Measurements from ENCODE around the gene FUT6.
"Not testable (repeated sequence)": the region's sequence is repeated elsewhere in the genome, so short reads cannot be mapped to it uniquely, and the experiment has no call there.

The FUT6 gene

GRCh38 chr19:5839065-5840017, at the start of gene FUT6:
FUT6 (minus strand) TSS chr19:5839702; CDS start chr19:5832567, 7,135 bp downstream.
- ATAC-seq (no peak), DNase-seq (no peak)
- H3K4me3 Mint-ChIP-seq, result no peak within 1 kb of the TSS
- no peaks in the 10 kb centered on the region for H3K36me3 Mint-ChIP-seq (ENCODE audit: low read depth)
- H3K27ac Mint-ChIP-seq, result no peak within 1 kb of the TSS
- no peaks in the 10 kb centered on the region for H3K9me3 Mint-ChIP-seq
- H3K4me1 Mint-ChIP-seq, result peaks cover 9% of the 10 kb centered on the region
- peaks cover 4% of the 10 kb centered on the region for H3K27me3 Mint-ChIP-seq

- not testable (repeated sequence) for H3K4me3 Mint-ChIP-seq; H3K9me3 Mint-ChIP-seq; H3K36me3 Mint-ChIP-seq (ENCODE audit: low read depth); H3K4me1 Mint-ChIP-seq; H3K27ac Mint-ChIP-seq; DNase-seq; ATAC-seq
- H3K27me3 Mint-ChIP-seq, result peaks cover 16% of the 10 kb centered on the region
Observed at GRCh38 chr19:5884065-5884811, 44.7 kb upstream of the FUT6 start.

- peaks cover 19% of the 10 kb centered on the region for H3K27me3 Mint-ChIP-seq
- not testable (repeated sequence) for H3K4me3 Mint-ChIP-seq; H3K27ac Mint-ChIP-seq; ATAC-seq; H3K4me1 Mint-ChIP-seq; H3K9me3 Mint-ChIP-seq; DNase-seq; H3K36me3 Mint-ChIP-seq (ENCODE audit: low read depth)
Observed at GRCh38 chr19:5883157-5883873, 43.8 kb upstream of the FUT6 start.

- no peaks in the 10 kb centered on the region for H3K9me3 Mint-ChIP-seq
- ATAC-seq (no peak), DNase-seq (no peak)
- H3K36me3 Mint-ChIP-seq (ENCODE audit: low read depth), result no peaks in the 10 kb centered on the region
- no peak overlapping the region for H3K4me3 Mint-ChIP-seq
- H3K4me1 Mint-ChIP-seq, result no peaks in the 10 kb centered on the region
- H3K27ac Mint-ChIP-seq, result no peak overlapping the region
- peaks cover 18% of the 10 kb centered on the region for H3K27me3 Mint-ChIP-seq
Observed at GRCh38 chr19:5882421-5882968, 43.0 kb upstream of the FUT6 start.

- no peaks in the 10 kb centered on the region for H3K9me3 Mint-ChIP-seq
- no peak overlapping the region for H3K4me3 Mint-ChIP-seq
- ATAC-seq (no peak), DNase-seq (no peak)
- H3K27ac Mint-ChIP-seq, result no peak overlapping the region
- H3K4me1 Mint-ChIP-seq, result no peaks in the 10 kb centered on the region
- H3K27me3 Mint-ChIP-seq, result peaks cover 18% of the 10 kb centered on the region
- no peaks in the 10 kb centered on the region for H3K36me3 Mint-ChIP-seq (ENCODE audit: low read depth)
Observed at GRCh38 chr19:5881543-5882299, 42.2 kb upstream of the FUT6 start.

- ATAC-seq (no peak), DNase-seq (no peak)
- H3K4me1 Mint-ChIP-seq, result no peaks in the 10 kb centered on the region
- H3K27ac Mint-ChIP-seq, result no peak overlapping the region
- peaks cover 18% of the 10 kb centered on the region for H3K27me3 Mint-ChIP-seq
- H3K4me3 Mint-ChIP-seq, result no peak overlapping the region
- H3K36me3 Mint-ChIP-seq (ENCODE audit: low read depth), result no peaks in the 10 kb centered on the region
- no peaks in the 10 kb centered on the region for H3K9me3 Mint-ChIP-seq
Observed at GRCh38 chr19:5880604-5881078, 41.1 kb upstream of the FUT6 start.

- Mint-ChIP-seq H3K4me1 (no peaks in the 10 kb centered on the region), H3K27me3 (peaks cover 18% of the 10 kb centered on the region), H3K36me3 (ENCODE audit: low read depth) (no peaks in the 10 kb centered on the region), H3K27ac (no peak overlapping the region), H3K4me3 (no peak overlapping the region), H3K9me3 (no peaks in the 10 kb centered on the region)
- ATAC-seq (no peak), DNase-seq (no peak)
Observed at GRCh38 chr19:5880196-5880595, 40.7 kb upstream of the FUT6 start.

- Mint-ChIP-seq H3K4me3 (no peak overlapping the region), H3K4me1 (no peaks in the 10 kb centered on the region), H3K9me3 (no peaks in the 10 kb centered on the region), H3K27me3 (peaks cover 16% of the 10 kb centered on the region), H3K27ac (no peak overlapping the region), H3K36me3 (ENCODE audit: low read depth) (no peaks in the 10 kb centered on the region)
- ATAC-seq (no peak), DNase-seq (no peak)
Observed at GRCh38 chr19:5877882-5878281, 38.4 kb upstream of the FUT6 start.

- Mint-ChIP-seq H3K4me3 (no peak overlapping the region), H3K27ac (no peak overlapping the region)
Observed at GRCh38 chr19:5877427-5877826, 37.9 kb upstream of the FUT6 start.

GRCh38 chr19:5874496-5874895, 35.0 kb upstream of the FUT6 start:
- not testable (repeated sequence) for DNase-seq

More at GRCh38 chr19:5877427-5877826, 37.9 kb upstream of the FUT6 start:
- no peaks in the 10 kb centered on the region for H3K9me3 Mint-ChIP-seq
- no peaks in the 10 kb centered on the region for H3K4me1 Mint-ChIP-seq
- peaks cover 16% of the 10 kb centered on the region for H3K27me3 Mint-ChIP-seq
- DNase-seq (no peak), ATAC-seq (no peak)
- H3K36me3 Mint-ChIP-seq (ENCODE audit: low read depth), result no peaks in the 10 kb centered on the region

GRCh38 chr19:5873617-5874199, 34.2 kb upstream of the FUT6 start:
- Mint-ChIP-seq H3K27ac (no peak overlapping the region), H3K4me3 (no peak overlapping the region), H3K9me3 (no peaks in the 10 kb centered on the region), H3K36me3 (ENCODE audit: low read depth) (no peaks in the 10 kb centered on the region), H3K4me1 (no peaks in the 10 kb centered on the region), H3K27me3 (peaks cover 2% of the 10 kb centered on the region)
- no peak for DNase-seq
- no peak for ATAC-seq

More at GRCh38 chr19:5874496-5874895, 35.0 kb upstream of the FUT6 start:
- not testable (repeated sequence) for ATAC-seq; H3K4me3 Mint-ChIP-seq; H3K9me3 Mint-ChIP-seq; H3K4me1 Mint-ChIP-seq; H3K36me3 Mint-ChIP-seq (ENCODE audit: low read depth); H3K27ac Mint-ChIP-seq
- peaks cover 10% of the 10 kb centered on the region for H3K27me3 Mint-ChIP-seq

GRCh38 chr19:5870986-5871394, 31.5 kb upstream of the FUT6 start:
- Mint-ChIP-seq H3K4me3 (no peak overlapping the region), H3K4me1 (no peaks in the 10 kb centered on the region), H3K27me3 (peaks cover 2% of the 10 kb centered on the region), H3K27ac (no peak overlapping the region), H3K9me3 (no peaks in the 10 kb centered on the region), H3K36me3 (ENCODE audit: low read depth) (no peaks in the 10 kb centered on the region)
- DNase-seq (no peak), ATAC-seq (no peak)
